ENCODE measurements around the gene DNAH5.
A peak's percentile ranks its signal among the peaks of the same experiment; 100 is the strongest.

The DNAH5 gene

GRCh38 chr5:13673511-13673910, 271.0 kb downstream of the DNAH5 start:
- no peak for TF ChIP-seq CTCF (conservative IDR thresholded peaks at IDR 0.05; ENCODE audit: control insufficient read depth, insufficient read depth, low read depth, low read length)
- H3K4me3 ChIP-seq (ENCODE audit: control insufficient read depth, low read depth, low read length), result no peak overlapping the region
- DNase-seq (ENCODE audit: low read depth), result no peak

- H3K4me3 ChIP-seq (ENCODE audit: control insufficient read depth, low read depth, low read length), result no peak overlapping the region
- TF ChIP-seq CTCF (conservative IDR thresholded peaks at IDR 0.05; ENCODE audit: control insufficient read depth, insufficient read depth, low read depth, low read length), result no peak
- peak; percentile 92 for DNase-seq (ENCODE audit: low read depth)
Measured at GRCh38 chr5:13664377-13664776, 280.1 kb downstream of the DNAH5 start.

GRCh38 chr5:13662626-13663025, 281.9 kb downstream of the DNAH5 start:
- DNase-seq (ENCODE audit: low read depth), result peak; percentile 30
- no peak overlapping the region for H3K4me3 ChIP-seq (ENCODE audit: control insufficient read depth, low read depth, low read length)
- TF ChIP-seq CTCF (conservative IDR thresholded peaks at IDR 0.05; ENCODE audit: control insufficient read depth, insufficient read depth, low read depth, low read length), result no peak

GRCh38 chr5:13661272-13661671, 283.2 kb downstream of the DNAH5 start:
- H3K4me3 ChIP-seq (ENCODE audit: control insufficient read depth, low read depth, low read length), result no peak overlapping the region
- no peak for DNase-seq (ENCODE audit: low read depth)
- TF ChIP-seq CTCF (conservative IDR thresholded peaks at IDR 0.05; ENCODE audit: control insufficient read depth, insufficient read depth, low read depth, low read length), result no peak

- no peak overlapping the region for H3K4me3 ChIP-seq (ENCODE audit: control insufficient read depth, low read depth, low read length)
- peak; percentile 11 for TF ChIP-seq CTCF (conservative IDR thresholded peaks at IDR 0.05; ENCODE audit: control insufficient read depth, insufficient read depth, low read depth, low read length)
- peak; percentile 26 for DNase-seq (ENCODE audit: low read depth)
Measured at GRCh38 chr5:13660072-13660471, 284.4 kb downstream of the DNAH5 start.

GRCh38 chr5:13659391-13659790, 285.1 kb downstream of the DNAH5 start:
- peak; percentile 12 for DNase-seq (ENCODE audit: low read depth)
- no peak overlapping the region for H3K4me3 ChIP-seq (ENCODE audit: control insufficient read depth, low read depth, low read length)
- no peak for TF ChIP-seq CTCF (conservative IDR thresholded peaks at IDR 0.05; ENCODE audit: control insufficient read depth, insufficient read depth, low read depth, low read length)

- no peak overlapping the region for H3K4me3 ChIP-seq (ENCODE audit: control insufficient read depth, low read depth, low read length)
- TF ChIP-seq CTCF (conservative IDR thresholded peaks at IDR 0.05; ENCODE audit: control insufficient read depth, insufficient read depth, low read depth, low read length), result no peak
- peak; percentile 3 for DNase-seq (ENCODE audit: low read depth)
Measured at GRCh38 chr5:13658761-13659160, 285.7 kb downstream of the DNAH5 start.

Measured in fibroblast of mammary gland (primary cell).